Fibroblast of lung (primary cell): Measurements from ENCODE around the gene ZBTB34.

Source experiments
- CTCF ChIP-seq, 2 donors: IDR thresholded peaks in 1 of 2; conservative IDR thresholded peaks in 1 of 2; 1 replicate in 1 of 2; 2 replicates in 1 of 2; pipeline ENCODE4 v1.5.1; 2011 to 2012; ENCODE audit warnings: low read length in 2 of 2, control low read depth in 1 of 2, inconsistent platforms in 1 of 2, low read depth in 1 of 2, mild to moderate bottlenecking in 1 of 2
- EZH2 ChIP-seq: IDR thresholded peaks from 2 replicates; pipeline ENCODE4 v1.5.1; 2012; ENCODE audit warnings: low read length, control low read depth, mild to moderate bottlenecking; ENCODE audit errors: missing control alignments

DNA sequence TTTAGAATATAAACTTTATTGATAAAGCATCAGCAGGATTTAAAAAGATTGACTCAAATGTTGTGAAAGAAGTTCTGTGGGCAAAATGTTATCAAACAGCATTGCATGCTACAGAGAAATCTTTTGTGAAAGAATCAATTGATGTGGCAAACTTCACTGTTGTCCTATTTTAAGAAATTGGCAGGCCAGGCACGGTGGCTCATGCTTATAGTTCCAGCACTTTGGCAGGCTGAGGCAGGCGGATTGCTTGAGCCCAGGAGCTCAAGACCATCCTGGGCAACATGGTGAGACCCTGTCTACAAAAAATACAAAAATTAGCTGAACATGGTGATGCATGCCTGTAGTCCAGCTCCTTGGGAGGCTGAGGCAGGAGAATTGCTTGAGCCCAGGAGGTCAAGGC is 38.2 kb upstream of the ZBTB34 start:
- TF ChIP-seq CTCF (conservative IDR thresholded peaks at IDR 0.05 in 1 of 2, IDR thresholded peaks at IDR 0.05 in 1 of 2; ENCODE audit: low read depth in 1 of 2, low read length in 2 of 2), result no peak
- TF ChIP-seq EZH2, result no peak
